ENCODE results near the gene MYCBP. TPM values are rescaled to one million over a fixed set of nuclear protein-coding genes. Genes with fewer than 3 reads are reported as not detected.

The MYCBP gene
- total and polyA plus RNA-seq, 2 of the 13 experiments (the other 11 are each of a cell fraction or from before 2014, with no cell fraction given): 11.4 to 30.4 TPM

- Histone ChIP-seq H3K9ac (ENCODE audit: insufficient read depth, low read depth, low read length) (no peak overlapping the region), H3K27ac (ENCODE audit: extremely low read length, insufficient read depth, low read length) (peak overlapping the region; percentile 90), H2AFZ (ENCODE audit: low read length) (no peak overlapping the region), H3K79me2 (ENCODE audit: insufficient read depth, low read length) (no peaks in the 10 kb centered on the region), H3K4me2 (ENCODE audit: low read depth, low read length) (peak overlapping the region; percentile 61), H3K4me1 (ENCODE audit: insufficient read depth, low read length) (peaks cover 48% of the 10 kb centered on the region), H4K20me1 (ENCODE audit: insufficient read depth, low read length) (no peaks in the 10 kb centered on the region), H3K9me3 (ENCODE audit: low read length) (no peaks in the 10 kb centered on the region), H3K4me3 (replicated peaks in 1 of 3; ENCODE audit: insufficient read depth in 1 of 3, low read depth in 2 of 3, low read length in 3 of 3) (no peak overlapping the region), H3K27me3 (ENCODE audit: control insufficient read depth in 1 of 2, insufficient read depth in 2 of 2, low read length in 2 of 2) (no peaks in the 10 kb centered on the region), H3K36me3 (replicated peaks in 1 of 2; ENCODE audit: control insufficient read depth in 1 of 2, insufficient read depth in 2 of 2, low read length in 2 of 2) (no peaks in the 10 kb centered on the region)
- FAIRE-seq (no peak), ATAC-seq (no peak), DNase-seq (ENCODE audit: low spot score) (no peak)
- BruUV-seq (replicated peaks): no TSS peak
- WGBS (ENCODE audit: low lambda C conversion rate): 76% methylated on average over 5 of the region's 5 CpGs
- intact Hi-C loops (cut with micrococcal nuclease; ENCODE audit: unreplicated experiment) (loop anchor here (2.0 kb wide), 1 partner anchor 79 kb away; no protein-coding TSS in a partner anchor), in situ Hi-C loops (cut with HindIII; ENCODE audit: extremely low pct_ligation_motif_present, low pct_unique_long_range_greater_than_20kb) (no loop called here)
- ChIA-PET POLR2A (interaction anchor here (0.8 to 0.9 kb wide), 2 partner anchors 20 to 108 kb away, joined by 3 read pairs; no protein-coding TSS in a partner anchor), CTCF (ENCODE audit: low intra/inter-chr PET ratio, low total read pairs) (no interaction called here)
- no peak for TF ChIP-seq HNRNPL (IDR thresholded peaks at IDR 0.05; ENCODE audit: low read depth, low read length)
- TF ChIP-seq ZNF468 (CRISPR knock-in tag; IDR thresholded peaks at IDR 0.05): no peak
- TF ChIP-seq CHD4 (IDR thresholded peaks at IDR 0.05; ENCODE audit: borderline replicate concordance, low read length): no peak
- TF ChIP-seq RERE (CRISPR knock-in tag; IDR thresholded peaks at IDR 0.05; ENCODE audit: low read depth): no peak
- no peak for TF ChIP-seq PRDM15 (CRISPR knock-in tag; IDR thresholded peaks at IDR 0.05)
- no peak for TF ChIP-seq ZNF841 (CRISPR knock-in tag; IDR thresholded peaks at IDR 0.05; ENCODE audit: borderline replicate concordance)
- no peak for TF ChIP-seq HOXD1 (CRISPR knock-in tag; IDR thresholded peaks at IDR 0.05)
- no peak for TF ChIP-seq ZEB1 (IDR thresholded peaks at IDR 0.05; ENCODE audit: insufficient replicate concordance, low read depth)
- TF ChIP-seq RFX1 (IDR thresholded peaks at IDR 0.05): no peak
- TF ChIP-seq CSRNP2 (CRISPR knock-in tag; conservative IDR thresholded peaks at IDR 0.05; ENCODE audit: low read depth): no peak
- no peak for TF ChIP-seq ZNF781 (CRISPR knock-in tag; IDR thresholded peaks at IDR 0.05; ENCODE audit: borderline replicate concordance, not compliant biosample characterization)
- TF ChIP-seq ERF (CRISPR knock-in tag; IDR thresholded peaks at IDR 0.05): no peak
- no peak for TF ChIP-seq SAP130 (CRISPR knock-in tag; IDR thresholded peaks at IDR 0.05; ENCODE audit: low read depth)
These were observed 16.4 kb upstream of the MYCBP start for GRCh38 chr1:38889589-38889988.

Data from HepG2 (cell line).